ENCODE measurements around the gene RFX3.

DNA sequence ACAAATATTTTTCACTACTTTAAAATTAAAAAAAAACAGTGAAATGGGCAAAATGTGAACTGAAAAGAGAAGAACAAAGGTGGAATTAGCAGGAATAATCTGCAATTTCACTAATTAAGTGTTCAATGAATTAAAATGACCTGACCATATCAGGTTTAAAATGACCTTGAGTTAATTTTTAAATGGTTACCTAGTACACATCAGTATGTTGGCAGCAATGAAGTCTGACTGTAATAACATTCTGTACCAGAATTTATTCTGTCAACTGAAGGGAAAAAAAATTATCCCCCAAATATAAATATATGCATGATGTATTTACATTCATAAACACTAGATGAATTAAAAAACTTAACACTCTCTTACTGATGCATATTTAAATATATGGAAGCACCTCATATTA lies 165.6 kb downstream of the RFX3 start:
- TF ChIP-seq, protein P1, sequence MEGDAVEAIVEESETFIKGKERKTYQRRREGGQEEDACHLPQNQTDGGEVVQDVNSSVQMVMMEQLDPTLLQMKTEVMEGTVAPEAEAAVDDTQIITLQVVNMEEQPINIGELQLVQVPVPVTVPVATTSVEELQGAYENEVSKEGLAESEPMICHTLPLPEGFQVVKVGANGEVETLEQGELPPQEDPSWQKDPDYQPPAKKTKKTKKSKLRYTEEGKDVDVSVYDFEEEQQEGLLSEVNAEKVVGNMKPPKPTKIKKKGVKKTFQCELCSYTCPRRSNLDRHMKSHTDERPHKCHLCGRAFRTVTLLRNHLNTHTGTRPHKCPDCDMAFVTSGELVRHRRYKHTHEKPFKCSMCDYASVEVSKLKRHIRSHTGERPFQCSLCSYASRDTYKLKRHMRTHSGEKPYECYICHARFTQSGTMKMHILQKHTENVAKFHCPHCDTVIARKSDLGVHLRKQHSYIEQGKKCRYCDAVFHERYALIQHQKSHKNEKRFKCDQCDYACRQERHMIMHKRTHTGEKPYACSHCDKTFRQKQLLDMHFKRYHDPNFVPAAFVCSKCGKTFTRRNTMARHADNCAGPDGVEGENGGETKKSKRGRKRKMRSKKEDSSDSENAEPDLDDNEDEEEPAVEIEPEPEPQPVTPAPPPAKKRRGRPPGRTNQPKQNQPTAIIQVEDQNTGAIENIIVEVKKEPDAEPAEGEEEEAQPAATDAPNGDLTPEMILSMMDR (IDR thresholded peaks at IDR 0.05) = no peak
- TF ChIP-seq, protein P2, sequence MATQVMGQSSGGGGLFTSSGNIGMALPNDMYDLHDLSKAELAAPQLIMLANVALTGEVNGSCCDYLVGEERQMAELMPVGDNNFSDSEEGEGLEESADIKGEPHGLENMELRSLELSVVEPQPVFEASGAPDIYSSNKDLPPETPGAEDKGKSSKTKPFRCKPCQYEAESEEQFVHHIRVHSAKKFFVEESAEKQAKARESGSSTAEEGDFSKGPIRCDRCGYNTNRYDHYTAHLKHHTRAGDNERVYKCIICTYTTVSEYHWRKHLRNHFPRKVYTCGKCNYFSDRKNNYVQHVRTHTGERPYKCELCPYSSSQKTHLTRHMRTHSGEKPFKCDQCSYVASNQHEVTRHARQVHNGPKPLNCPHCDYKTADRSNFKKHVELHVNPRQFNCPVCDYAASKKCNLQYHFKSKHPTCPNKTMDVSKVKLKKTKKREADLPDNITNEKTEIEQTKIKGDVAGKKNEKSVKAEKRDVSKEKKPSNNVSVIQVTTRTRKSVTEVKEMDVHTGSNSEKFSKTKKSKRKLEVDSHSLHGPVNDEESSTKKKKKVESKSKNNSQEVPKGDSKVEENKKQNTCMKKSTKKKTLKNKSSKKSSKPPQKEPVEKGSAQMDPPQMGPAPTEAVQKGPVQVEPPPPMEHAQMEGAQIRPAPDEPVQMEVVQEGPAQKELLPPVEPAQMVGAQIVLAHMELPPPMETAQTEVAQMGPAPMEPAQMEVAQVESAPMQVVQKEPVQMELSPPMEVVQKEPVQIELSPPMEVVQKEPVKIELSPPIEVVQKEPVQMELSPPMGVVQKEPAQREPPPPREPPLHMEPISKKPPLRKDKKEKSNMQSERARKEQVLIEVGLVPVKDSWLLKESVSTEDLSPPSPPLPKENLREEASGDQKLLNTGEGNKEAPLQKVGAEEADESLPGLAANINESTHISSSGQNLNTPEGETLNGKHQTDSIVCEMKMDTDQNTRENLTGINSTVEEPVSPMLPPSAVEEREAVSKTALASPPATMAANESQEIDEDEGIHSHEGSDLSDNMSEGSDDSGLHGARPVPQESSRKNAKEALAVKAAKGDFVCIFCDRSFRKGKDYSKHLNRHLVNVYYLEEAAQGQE (IDR thresholded peaks at IDR 0.05; ENCODE audit: insufficient read depth in 1 of 2, low read depth in 2 of 2, low read length in 1 of 2) = no peak
- TF ChIP-seq TCF7L2 (IDR thresholded peaks at IDR 0.05; ENCODE audit: low read depth, low read length) (no peak), POLR2AphosphoS5 (IDR thresholded peaks at IDR 0.05; ENCODE audit: low read depth, low read length) (no peak), SIN3A (IDR thresholded peaks at IDR 0.05; ENCODE audit: borderline replicate concordance, insufficient read depth, low read depth, low read length) (no peak)

Data from Panc1 (cell line).